IMR-90 (cell line): ENCODE measurements around the gene DUS3L. TPM values are rescaled to one million over a fixed set of nuclear protein-coding genes. Genes with fewer than 3 reads are reported as not detected.

Experiments used
- ATAC-seq: fragments of 200-7000 bp; cut with Tn5 transposase; 2 replicates; pipeline ENCODE4 v1.9.1; 2020; ENCODE audit warnings: low read depth, mild to moderate bottlenecking, moderate library complexity
- BruUV-seq: library from RNA; stranded (reverse); fragments of 400-500 nt; replicated peaks from 2 replicates; lab custom pipeline; 2021; lab: Mats Ljungman, UMichigan
- CTCF ChIA-PET: fragments of 300-600 bp; formaldehyde crosslinking; extraction: SDS; loops from one replicate; lab custom pipeline; 2021; ENCODE audit warnings: antibody characterized with exemption; lab: Yijun Ruan, JAX
- POLR2A ChIA-PET: fragments of 300-600 bp; sonication (Branson Sonifier 250); formaldehyde crosslinking; loops from one replicate; lab custom pipeline; 2022; ENCODE audit warnings: antibody characterized with exemption; ENCODE audit not compliant: unreplicated experiment; lab: Charles Lee
- DNase-seq: peaks from one replicate; pipeline ENCODE4 v3.0.0; 2013
- H2AFZ ChIP-seq: replicated peaks from 2 replicates; pipeline ENCODE3; 2013; ENCODE audit warnings: low read length, mild to moderate bottlenecking; ENCODE audit not compliant: poor library complexity
- H2AK5ac ChIP-seq: 2 replicates; pipeline ENCODE4 v1.6.1; 2013; ENCODE audit warnings: low read depth, low read length, inconsistent platforms
- H2AK9ac ChIP-seq: replicated peaks from 2 replicates; pipeline ENCODE3; 2013; ENCODE audit warnings: mild to moderate bottlenecking, low read depth, low read length, moderate library complexity; ENCODE audit not compliant: poor library complexity
- H2BK120ac ChIP-seq: 2 replicates; pipeline ENCODE4 v1.6.1; 2013; ENCODE audit warnings: low read depth, low read length, inconsistent platforms
- H2BK15ac ChIP-seq: 3 replicates; pipeline ENCODE4 v1.6.1; 2013; ENCODE audit warnings: low read depth, low read length, inconsistent platforms
- H2BK20ac ChIP-seq: 2 replicates; pipeline ENCODE4 v1.6.1; 2013; ENCODE audit warnings: low read depth, mild to moderate bottlenecking, inconsistent platforms, low read length, moderate library complexity
- H2BK5ac ChIP-seq: 2 replicates; pipeline ENCODE4 v1.6.1; 2013; ENCODE audit warnings: mild to moderate bottlenecking, low read depth, low read length, inconsistent platforms; ENCODE audit not compliant: poor library complexity, severe bottlenecking
- H3K14ac ChIP-seq: replicated peaks from 2 replicates; pipeline ENCODE4 v1.6.1; 2013; ENCODE audit warnings: low read depth, low read length, inconsistent platforms
- H3K18ac ChIP-seq: 2 replicates; pipeline ENCODE4 v1.6.1; 2013; ENCODE audit warnings: low read depth, low read length, control low read depth
- H3K23ac ChIP-seq: 2 replicates; pipeline ENCODE4 v1.6.1; 2013; ENCODE audit warnings: low read depth, low read length, inconsistent platforms
- H3K27ac ChIP-seq: 2 replicates; pipeline ENCODE4 v1.5.1; 2013; ENCODE audit warnings: mild to moderate bottlenecking, control low read depth, low read length; ENCODE audit not compliant: insufficient read depth
- H3K27me3 ChIP-seq: 2 replicates; pipeline ENCODE4 v1.6.1; 2013; ENCODE audit warnings: low read length; ENCODE audit not compliant: control insufficient read depth, insufficient read depth
- H3K36me3 ChIP-seq: 2 replicates; pipeline ENCODE4 v1.6.1; 2013; ENCODE audit warnings: low read length, mixed read lengths; ENCODE audit not compliant: control insufficient read depth, insufficient read depth
- H3K4ac ChIP-seq: 2 replicates; pipeline ENCODE4 v1.6.1; 2013; ENCODE audit warnings: low read depth, low read length, inconsistent platforms
- H3K4me1 ChIP-seq: 2 replicates; pipeline ENCODE4 v1.6.1; 2013; ENCODE audit warnings: low read length, mixed read lengths; ENCODE audit not compliant: control insufficient read depth, insufficient read depth
- H3K4me2 ChIP-seq: 2 replicates; pipeline ENCODE4 v1.6.1; 2013; ENCODE audit warnings: low read depth, mild to moderate bottlenecking, control low read depth, low read length, moderate library complexity
- H3K4me3 ChIP-seq: 2 replicates; pipeline ENCODE4 v1.5.1; 2013; ENCODE audit warnings: low read depth, mild to moderate bottlenecking, control low read depth, low read length, moderate library complexity; ENCODE audit not compliant: insufficient read depth
- H3K56ac ChIP-seq: 2 replicates; pipeline ENCODE4 v1.6.1; 2013; ENCODE audit warnings: low read length, inconsistent platforms; ENCODE audit not compliant: insufficient read depth; ENCODE audit errors: extremely low read depth
- H3K79me1 ChIP-seq, 2 experiments: 2 replicates each; pipeline ENCODE4 v1.6.1; 2013; ENCODE audit warnings: low read length in 2 of 2, inconsistent platforms in 1 of 2, low read depth in 1 of 2
- H3K9ac ChIP-seq: 2 replicates; pipeline ENCODE4 v1.6.1; 2013; ENCODE audit warnings: low read depth, low read length, control low read depth
- H3K9me1 ChIP-seq: 2 replicates; pipeline ENCODE4 v1.6.1; 2013; ENCODE audit warnings: low read length, inconsistent platforms; ENCODE audit not compliant: insufficient read depth
- H3K9me3 ChIP-seq: 2 replicates; pipeline ENCODE4 v1.6.1; 2013; ENCODE audit warnings: low read length; ENCODE audit not compliant: control insufficient read depth, insufficient read depth
- H4K20me1 ChIP-seq: 2 replicates; pipeline ENCODE4 v1.6.1; 2013; ENCODE audit warnings: low read length, inconsistent platforms; ENCODE audit not compliant: insufficient read depth
- H4K5ac ChIP-seq: 2 replicates; pipeline ENCODE4 v1.6.1; 2013; ENCODE audit warnings: mild to moderate bottlenecking, low read depth, low read length, control low read depth
- H4K8ac ChIP-seq, 2 experiments: 2 replicates each; pipeline ENCODE4 v1.6.1; 2013; ENCODE audit warnings: low read depth in 2 of 2, low read length in 2 of 2, control low read depth in 1 of 2, inconsistent platforms in 1 of 2
- H4K91ac ChIP-seq: 2 replicates; pipeline ENCODE4 v1.6.1; 2013; ENCODE audit warnings: low read depth, low read length, inconsistent platforms; ENCODE audit not compliant: insufficient read depth
- BHLHE40 ChIP-seq: fragments of 150-350 bp; IDR thresholded peaks from 2 replicates; pipeline ENCODE4 v1.6.1; 2016; ENCODE audit warnings: mild to moderate bottlenecking, low read depth, low read length
- CEBPB ChIP-seq: IDR thresholded peaks from 2 replicates; pipeline ENCODE4 v1.6.1; 2012; ENCODE audit warnings: low read depth, low read length, improper control_type of control experiment
- CHD1 ChIP-seq: IDR thresholded peaks from 2 replicates; pipeline ENCODE4 v1.6.1; 2012; ENCODE audit warnings: low read depth, low read length, improper control_type of control experiment
- FOS ChIP-seq: fragments of 150-350 bp; IDR thresholded peaks from 2 replicates; pipeline ENCODE4 v1.6.1; 2016; ENCODE audit warnings: low read depth, low read length
- MAFK ChIP-seq: IDR thresholded peaks from 2 replicates; pipeline ENCODE4 v1.6.1; 2012; ENCODE audit warnings: low read depth, low read length, improper control_type of control experiment
- MAZ ChIP-seq: IDR thresholded peaks from 2 replicates; pipeline ENCODE4 v1.6.1; 2012; ENCODE audit warnings: low read depth, mild to moderate bottlenecking, low read length, improper control_type of control experiment, moderate library complexity, borderline replicate concordance
- MXI1 ChIP-seq: IDR thresholded peaks from 2 replicates; pipeline ENCODE4 v1.6.1; 2012; ENCODE audit warnings: low read depth, mild to moderate bottlenecking, low read length, moderate library complexity, borderline replicate concordance
- NFE2L2 ChIP-seq: fragments of 150-350 bp; IDR thresholded peaks from 2 replicates; pipeline ENCODE4 v1.6.1; 2016; ENCODE audit warnings: low read depth, mild to moderate bottlenecking, low read length
- POLR2A ChIP-seq: IDR thresholded peaks from 2 replicates; pipeline ENCODE4 v1.6.1; 2012; ENCODE audit warnings: mild to moderate bottlenecking, low read depth, low read length
- RAD21 ChIP-seq: IDR thresholded peaks from 2 replicates; pipeline ENCODE4 v1.6.1; 2012; ENCODE audit warnings: low read length, improper control_type of control experiment
- RCOR1 ChIP-seq: IDR thresholded peaks from 2 replicates; pipeline ENCODE4 v1.6.1; 2012; ENCODE audit warnings: mild to moderate bottlenecking, low read length, improper control_type of control experiment; ENCODE audit not compliant: insufficient replicate concordance
- RFX5 ChIP-seq: IDR thresholded peaks from 2 replicates; pipeline ENCODE4 v1.8.0; 2012; ENCODE audit warnings: low read depth, mild to moderate bottlenecking, low read length, moderate library complexity
- SMC3 ChIP-seq: fragments of 150-350 bp; IDR thresholded peaks from 2 replicates; pipeline ENCODE4 v1.6.1; 2016; ENCODE audit warnings: low read depth, mild to moderate bottlenecking, antibody characterized with exemption, low read length, moderate library complexity
- USF2 ChIP-seq: fragments of 150-350 bp; IDR thresholded peaks from 2 replicates; pipeline ENCODE4 v1.6.1; 2017; ENCODE audit warnings: mild to moderate bottlenecking, antibody characterized with exemption, low read length, low read depth
- WGBS, 2 experiments: methylation state at CpG; one replicate each; pipeline versions ENCODE4 v1.1.5 to v1.1.7; 2013; ENCODE audit warnings: missing lambda C conversion rate in 2 of 2; ENCODE audit not compliant: insufficient read length in 1 of 2; ENCODE audit errors: extremely low coverage in 2 of 2; 5-methylcytosine and 5-hydroxymethylcytosine counted together
- dilution Hi-C: fragments of 300-500 bp; cut with HindIII; formaldehyde crosslinking; loops from one replicate; pipeline ENCODE4 v1.14.3; 2018; ENCODE audit warnings: low sequenced_read_pairs; ENCODE audit not compliant: unreplicated experiment
- in situ Hi-C: fragments of 300-500 bp; cut with MboI; formaldehyde crosslinking; loops from 3 replicates; pipeline ENCODE4 v1.14.3; 2019; ENCODE audit warnings: low sequenced_read_pairs, inconsistent platforms, mixed read lengths
- intact Hi-C: fragments of 100-400 bp; cut with micrococcal nuclease; formaldehyde crosslinking; loops from 2 replicates; pipeline ENCODE4 v1.10.0; 2022
- polyA plus RNA-seq, 3 experiments: library from polyadenylated mRNA; depleted of rRNA; stranded (reverse); fragments of >200 nt; gene quantifications; 2 replicates each; pipeline ENCODE4 v1.2.3, GENCODE V29; 2012; ENCODE audit warnings: low replicate concordance in 1 of 3
- total RNA-seq: library from RNA; depleted of rRNA; stranded (reverse); fragments of >200 nt; gene quantifications from 2 replicates; pipeline ENCODE4 v1.2.3, GENCODE V29; 2012
- TF ChIP-seq, protein P1 (sequence below): fragments of 150-350 bp; IDR thresholded peaks from 2 replicates; pipeline ENCODE4 v1.6.1; 2016; ENCODE audit warnings: low read depth, mild to moderate bottlenecking, low read length, moderate library complexity, borderline replicate concordance

DUS3L gene
- total and polyA plus RNA-seq, 2 of the 4 experiments (the other 2 are of a cell fraction) = 12.4 to 21.3 TPM

- Histone ChIP-seq H2AFZ (peak overlapping the region; percentile 94), H3K18ac (no peak overlapping the region), H3K4me1 (peaks cover 3% of the 10 kb centered on the region; the same call in 1 of the 2 replicates), H4K5ac (no peak overlapping the region), H3K9me1 (no peaks in the 10 kb centered on the region), H4K8ac (peak overlapping the region; percentile 31 to 88; a peak in 2 of 4 replicates), H4K20me1 (no peaks in the 10 kb centered on the region), H3K4ac (peak overlapping the region; percentile 24), H2BK15ac (no peak overlapping the region), H3K56ac (no peak overlapping the region), H3K14ac (no peak overlapping the region), H2BK120ac (no peak overlapping the region), H4K91ac (peak overlapping the region; percentile 38; the same call in 1 of the 2 replicates), H3K23ac (0 out of 2 replicates have a peak overlapping the region, but pooled peaks have one; percentile 3), H2BK20ac (no peak overlapping the region), H2AK9ac (peak overlapping the region; percentile 31), H2AK5ac (peak overlapping the region; percentile 43), H3K36me3 (no peaks in the 10 kb centered on the region), H3K9me3 (no peaks in the 10 kb centered on the region), H3K27ac (no peak overlapping the region; the same call in 1 of the 2 replicates), H3K79me1 (no peaks in the 10 kb centered on the region), H3K27me3 (peaks cover 30% of the 10 kb centered on the region), H2BK5ac (no peak overlapping the region), H3K4me3 (peak overlapping the region; percentile 10), H3K9ac (peak overlapping the region; percentile 3; the same call in 1 of the 2 replicates), H3K4me2 (peak overlapping the region; percentile 60)
- intact Hi-C loops = loop anchor here (1.0 to 10.0 kb wide), 3 partner anchors 88 to 218 kb away; no protein-coding TSS in a partner anchor
- ChIA-PET POLR2A (interaction anchor here (0.9 to 1.5 kb wide), 3 partner anchors 24 to 99 kb away, joined by 3 to 4 read pairs (median 3); no protein-coding TSS in a partner anchor), CTCF (interaction anchor here (0.6 to 1.9 kb wide), 26 partner anchors 9 to 322 kb away, joined by 3 to 37 read pairs (median 5); partner anchors contain the start of genes DUS3L, NDUFA11 and VMAC)
- ATAC-seq (peak; percentile 97), DNase-seq (peak; percentile 77)
- dilution Hi-C loops = no loop called here
- in situ Hi-C loops = loop anchor here (5.0 to 10.0 kb wide), 2 partner anchors 88 to 221 kb away; no protein-coding TSS in a partner anchor
- 2% methylated on average over 34 of the region's 54 CpGs; no CpG with 5 or more reads in 1 of the 2 experiments for WGBS, 2 experiments
- BruUV-seq = no TSS peak
- TF ChIP-seq MAFK (no peak), POLR2A (peak; percentile 50; the same call in 1 of the 2 replicates), CHD1 (no peak), BHLHE40 (no peak), SMC3 (peak; percentile 99), RFX5 (no peak), NFE2L2 (no peak), CEBPB (no peak), FOS (no peak), USF2 (no peak), RAD21 (peak; percentile 96), RCOR1 (no peak), MXI1 (peak; percentile 19; the same call in 1 of the 2 replicates), MAZ (peak; percentile 85)
- TF ChIP-seq, protein P1, sequence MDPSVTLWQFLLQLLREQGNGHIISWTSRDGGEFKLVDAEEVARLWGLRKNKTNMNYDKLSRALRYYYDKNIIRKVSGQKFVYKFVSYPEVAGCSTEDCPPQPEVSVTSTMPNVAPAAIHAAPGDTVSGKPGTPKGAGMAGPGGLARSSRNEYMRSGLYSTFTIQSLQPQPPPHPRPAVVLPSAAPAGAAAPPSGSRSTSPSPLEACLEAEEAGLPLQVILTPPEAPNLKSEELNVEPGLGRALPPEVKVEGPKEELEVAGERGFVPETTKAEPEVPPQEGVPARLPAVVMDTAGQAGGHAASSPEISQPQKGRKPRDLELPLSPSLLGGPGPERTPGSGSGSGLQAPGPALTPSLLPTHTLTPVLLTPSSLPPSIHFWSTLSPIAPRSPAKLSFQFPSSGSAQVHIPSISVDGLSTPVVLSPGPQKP = no peak
Measured at GRCh38 chr19:5803752-5804515, 13.0 kb upstream of the DUS3L start.
